Smooth muscle cell of the brain vasculature (primary cell): ENCODE measurements around the gene PIR.

Experiments
- DNase-seq: peaks from one replicate; pipeline ENCODE4 v3.0.0-alpha.2; 2012; ENCODE audit warnings: low read depth, low spot score

Gene PIR

DNA sequence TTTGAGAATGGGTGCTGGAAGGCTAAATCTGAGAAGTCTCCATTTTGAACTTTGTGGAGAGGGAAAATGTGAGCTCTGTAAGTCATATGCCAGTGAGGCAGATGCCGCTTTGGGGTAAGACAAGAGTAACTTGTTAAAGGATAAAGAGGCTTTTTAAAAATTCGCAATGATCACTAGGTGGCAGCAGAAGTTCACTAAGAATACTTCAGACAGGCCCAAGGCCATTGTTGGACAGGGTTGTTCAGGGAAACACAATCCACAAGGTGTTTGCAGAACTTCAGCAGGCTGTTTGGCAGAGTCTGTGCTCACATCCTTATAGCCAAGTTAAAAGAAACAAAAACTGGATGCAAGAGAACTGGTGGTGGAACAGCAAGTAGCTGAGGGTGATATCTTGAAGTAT is 144.1 kb downstream of the PIR start:
- peak; percentile 21 for DNase-seq

DNA sequence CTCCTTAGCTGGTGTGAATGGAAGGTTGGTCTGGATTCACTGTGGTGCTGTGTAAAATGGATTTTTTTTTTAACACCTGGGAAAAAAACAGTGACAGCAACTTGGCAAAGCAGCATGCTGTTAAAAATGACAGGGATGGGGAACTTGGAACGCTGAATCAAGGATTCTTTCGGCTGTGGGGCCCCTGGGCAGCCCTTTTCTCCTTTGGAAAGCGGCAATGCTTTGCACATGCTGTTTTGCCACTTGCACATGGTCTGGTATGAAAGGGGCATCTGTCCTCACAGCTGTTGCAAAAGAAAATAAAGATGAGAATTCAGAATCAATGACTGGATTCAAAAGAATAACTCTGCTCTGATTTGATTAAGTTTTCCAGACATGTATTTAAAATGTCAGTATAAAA is 147.2 kb downstream of the PIR start:
- no peak for DNase-seq

DNA sequence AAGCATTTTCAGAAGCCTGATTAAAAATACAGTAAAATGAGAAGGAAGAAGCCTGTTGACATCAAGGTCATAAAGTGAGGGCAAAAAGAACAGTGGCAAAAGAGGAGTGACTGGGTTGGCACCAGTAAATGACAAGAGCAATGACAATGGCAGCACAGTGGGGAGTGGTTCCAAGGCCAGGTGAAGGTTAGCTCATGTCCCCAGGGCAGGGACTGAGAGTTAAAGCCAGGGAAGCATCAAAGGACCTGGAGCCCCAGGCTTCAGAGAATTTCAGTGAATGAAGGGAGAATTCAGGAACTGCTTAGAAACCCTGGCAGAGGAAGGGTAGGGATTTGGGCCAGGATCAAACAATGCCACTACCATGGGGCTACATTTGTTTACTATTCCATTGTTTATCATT is 149.0 kb downstream of the PIR start:
- DNase-seq = no peak

DNA sequence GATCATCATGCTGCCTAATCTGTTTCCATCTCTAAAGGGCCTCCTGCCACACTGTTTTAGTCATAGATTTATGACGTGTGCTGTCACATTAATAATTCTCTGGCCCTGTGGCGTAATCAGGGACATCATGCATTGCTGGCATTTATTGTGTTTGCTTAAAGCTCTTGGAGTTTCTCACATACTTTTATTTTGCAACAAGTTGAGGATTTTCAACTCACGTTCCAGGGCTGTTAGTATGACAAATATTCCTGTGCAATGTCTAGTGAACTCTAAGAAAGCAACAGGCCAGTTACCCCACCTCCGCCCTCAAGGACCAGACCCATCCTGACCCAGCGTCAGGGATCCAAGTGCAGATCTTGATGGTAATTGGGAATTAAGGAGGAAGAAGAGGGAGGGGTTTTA is 150.1 kb downstream of the PIR start:
- no peak for DNase-seq

DNA sequence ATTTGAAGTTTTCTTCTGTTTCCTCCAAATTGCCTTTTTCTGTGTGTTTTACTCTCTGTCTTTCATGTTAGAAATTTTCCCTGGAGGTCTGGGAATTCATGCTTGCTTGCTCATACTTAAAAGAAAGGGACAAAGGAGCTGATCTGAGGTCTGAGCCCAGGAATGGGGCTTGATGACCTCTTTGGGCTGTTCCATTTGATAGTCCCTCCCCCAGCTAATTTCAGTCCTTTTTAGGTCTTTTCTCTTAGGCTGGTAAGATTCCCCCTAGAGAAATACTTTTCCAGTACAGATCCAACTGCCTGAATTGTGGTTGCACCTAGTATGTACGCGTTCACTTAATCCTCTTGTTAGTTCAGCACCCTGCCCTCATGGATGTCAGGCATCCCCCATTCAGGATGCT is 152.3 kb downstream of the PIR start:
- DNase-seq = no peak

DNA sequence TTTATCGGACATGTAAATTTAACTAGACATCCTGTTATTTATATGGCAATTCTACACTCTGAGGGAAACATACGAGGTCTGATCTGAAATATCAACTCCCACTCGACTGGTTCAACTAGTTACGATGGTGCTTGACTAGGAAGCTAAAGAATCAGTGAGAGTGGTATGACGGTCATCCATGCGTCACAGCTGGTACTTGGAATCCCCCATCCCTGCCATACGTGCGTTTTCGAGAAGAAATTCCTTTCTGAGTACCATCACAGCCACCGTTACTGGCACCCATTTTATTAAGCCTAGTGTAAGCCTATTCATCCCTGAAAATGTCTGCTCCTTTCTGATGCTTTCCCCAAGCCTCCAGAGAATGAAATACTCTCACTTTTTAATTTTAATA is 157.1 kb downstream of the PIR start:
- no peak for DNase-seq

DNA sequence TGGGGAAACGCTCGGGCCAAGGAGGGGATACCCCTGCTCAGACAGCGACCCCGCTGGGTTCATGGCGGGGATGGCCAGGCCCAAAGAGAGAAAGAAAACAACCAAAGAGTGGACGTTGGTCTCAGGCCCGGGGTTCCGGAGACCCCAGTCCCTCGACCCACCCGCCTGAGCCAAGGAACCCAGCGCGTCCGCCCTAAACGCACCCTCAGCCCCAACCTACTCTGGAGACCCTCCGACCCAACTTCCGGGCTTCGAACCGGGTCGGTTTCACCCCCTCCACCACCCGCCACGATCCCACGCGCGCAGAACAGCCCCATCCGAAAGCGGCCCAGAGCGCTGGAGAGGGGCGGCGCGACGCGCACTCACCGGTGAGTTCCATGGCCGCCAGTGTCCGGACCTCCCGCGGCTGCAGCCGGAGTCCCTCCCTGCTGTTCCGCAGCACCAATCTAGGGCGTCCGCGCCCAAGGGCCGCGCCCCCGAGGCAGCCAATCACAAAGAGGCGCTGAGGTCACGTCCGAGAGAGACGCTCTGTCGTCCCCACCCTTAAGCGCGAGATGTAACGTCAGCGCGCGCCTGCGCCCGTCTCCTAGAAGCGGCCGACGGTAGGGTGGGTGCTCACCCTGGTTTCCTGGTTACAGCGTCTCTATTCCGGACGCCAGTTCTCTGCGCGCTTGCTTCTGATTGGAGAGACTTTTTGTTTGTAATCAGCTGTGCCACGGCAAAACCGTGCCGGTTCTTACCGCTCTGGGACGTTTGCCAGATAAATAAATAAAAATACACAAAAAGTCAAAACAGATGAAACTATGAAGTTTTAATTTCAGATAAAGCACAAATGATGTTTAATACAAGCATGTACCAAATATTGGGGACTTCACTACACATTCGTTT is 157.8 kb downstream of the PIR start, which contains the start of gene PIGA:
Gene PIGA, minus strand, starts transcription at position 389 of the 888 bp plus-strand sequence. CDS start 3,593 bp downstream, outside the sequence.
- DNase-seq = peak; percentile 86
